Keratinocyte (primary cell): ENCODE data around the gene C20orf204.

Source experiments
- CTCF ChIP-seq, 3 experiments: IDR thresholded peaks in 1 of 3; conservative IDR thresholded peaks in 1 of 3; optimal IDR thresholded peaks in 1 of 3; 2 replicates in 2 of 3; 3 replicates in 1 of 3; pipeline versions ENCODE3 to v1.5.1; 2011; ENCODE audit warnings: low read length in 3 of 3, mild to moderate bottlenecking in 3 of 3, moderate library complexity in 2 of 3, control low read depth in 1 of 3, inconsistent platforms in 1 of 3; ENCODE audit not compliant: insufficient read depth in 2 of 3; ENCODE audit errors: extremely low read depth in 1 of 3
- EZH2 ChIP-seq: IDR thresholded peaks from one replicate; pipeline ENCODE4 v1.6.1; 2012; ENCODE audit warnings: inconsistent platforms, mild to moderate bottlenecking, low read length, moderate library complexity

- TF ChIP-seq CTCF (optimal IDR thresholded peaks at IDR 0.05 in 1 of 3, IDR thresholded peaks at IDR 0.05 in 1 of 3, conservative IDR thresholded peaks at IDR 0.05 in 1 of 3; ENCODE audit: extremely low read depth in 1 of 3, insufficient read depth in 2 of 3, low read length in 3 of 3) (no peak), EZH2 (no peak)
Measured at GRCh38 chr20:64006902-64007301, 29.1 kb upstream of the C20orf204 start.
